ENCODE results near the gene MTO1.
"Not testable (repeated sequence)": the region's sequence is repeated elsewhere in the genome, so short reads cannot be mapped to it uniquely, and the experiment has no call there.

The MTO1 gene

DNA sequence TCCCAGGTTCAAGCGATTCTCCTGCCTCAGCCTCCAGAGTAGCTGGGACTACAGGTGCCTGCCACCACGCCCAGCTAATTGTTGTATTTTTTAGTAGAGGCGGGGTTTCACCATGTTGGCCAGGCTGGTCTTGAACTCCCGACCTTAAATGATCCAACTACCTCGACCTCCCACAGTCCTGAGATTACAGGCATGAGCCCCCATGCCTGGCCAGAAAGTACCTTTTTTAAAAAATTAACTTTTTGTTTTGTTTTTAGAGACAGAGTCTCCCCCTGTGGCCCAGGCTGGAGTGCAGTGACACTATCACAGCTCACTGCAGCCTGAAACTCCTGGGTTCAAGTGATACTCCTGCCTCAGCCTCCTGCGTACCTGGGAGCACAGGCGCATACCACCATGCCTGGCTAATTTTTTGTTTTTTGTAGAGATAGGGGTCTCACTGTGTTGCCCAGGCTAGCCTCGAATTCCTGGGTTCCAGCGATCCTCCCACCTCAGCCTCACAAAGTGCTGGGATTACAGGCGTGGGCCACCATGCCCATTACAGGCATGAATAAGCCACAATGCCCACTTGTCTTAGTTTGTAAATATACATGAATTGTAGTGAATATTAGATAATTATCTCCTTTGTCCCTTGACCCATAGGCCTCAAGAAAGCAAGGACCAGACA lies 76.7 kb downstream of the MTO1 start:
- no peak overlapping the region for H3K4me3 ChIP-seq (ENCODE audit: low read depth, low read length)
- TF ChIP-seq, protein P1, sequence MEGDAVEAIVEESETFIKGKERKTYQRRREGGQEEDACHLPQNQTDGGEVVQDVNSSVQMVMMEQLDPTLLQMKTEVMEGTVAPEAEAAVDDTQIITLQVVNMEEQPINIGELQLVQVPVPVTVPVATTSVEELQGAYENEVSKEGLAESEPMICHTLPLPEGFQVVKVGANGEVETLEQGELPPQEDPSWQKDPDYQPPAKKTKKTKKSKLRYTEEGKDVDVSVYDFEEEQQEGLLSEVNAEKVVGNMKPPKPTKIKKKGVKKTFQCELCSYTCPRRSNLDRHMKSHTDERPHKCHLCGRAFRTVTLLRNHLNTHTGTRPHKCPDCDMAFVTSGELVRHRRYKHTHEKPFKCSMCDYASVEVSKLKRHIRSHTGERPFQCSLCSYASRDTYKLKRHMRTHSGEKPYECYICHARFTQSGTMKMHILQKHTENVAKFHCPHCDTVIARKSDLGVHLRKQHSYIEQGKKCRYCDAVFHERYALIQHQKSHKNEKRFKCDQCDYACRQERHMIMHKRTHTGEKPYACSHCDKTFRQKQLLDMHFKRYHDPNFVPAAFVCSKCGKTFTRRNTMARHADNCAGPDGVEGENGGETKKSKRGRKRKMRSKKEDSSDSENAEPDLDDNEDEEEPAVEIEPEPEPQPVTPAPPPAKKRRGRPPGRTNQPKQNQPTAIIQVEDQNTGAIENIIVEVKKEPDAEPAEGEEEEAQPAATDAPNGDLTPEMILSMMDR (IDR thresholded peaks at IDR 0.05; ENCODE audit: low read depth, low read length): no peak

DNA sequence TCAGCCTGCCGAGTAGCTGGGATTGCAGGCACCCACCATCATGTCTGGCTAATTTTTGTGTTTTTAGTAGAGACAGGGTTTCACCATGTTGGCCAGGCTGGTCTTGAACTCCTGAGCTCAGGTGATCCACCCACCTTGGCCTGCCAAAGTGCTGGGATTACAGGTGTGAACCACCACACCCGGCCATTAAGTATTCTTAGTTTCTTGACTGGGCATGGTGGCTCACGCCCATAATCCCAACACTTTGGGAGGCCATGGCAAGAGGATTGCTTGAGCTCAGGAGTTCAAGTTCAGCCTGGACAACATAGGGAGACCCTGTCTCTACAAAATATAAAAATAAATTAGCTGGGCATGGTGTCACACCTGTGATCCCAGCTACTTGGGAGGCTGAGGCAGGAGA lies 80.9 kb downstream of the MTO1 start:
- H3K4me3 ChIP-seq (ENCODE audit: low read depth, low read length): not testable (repeated sequence)

DNA sequence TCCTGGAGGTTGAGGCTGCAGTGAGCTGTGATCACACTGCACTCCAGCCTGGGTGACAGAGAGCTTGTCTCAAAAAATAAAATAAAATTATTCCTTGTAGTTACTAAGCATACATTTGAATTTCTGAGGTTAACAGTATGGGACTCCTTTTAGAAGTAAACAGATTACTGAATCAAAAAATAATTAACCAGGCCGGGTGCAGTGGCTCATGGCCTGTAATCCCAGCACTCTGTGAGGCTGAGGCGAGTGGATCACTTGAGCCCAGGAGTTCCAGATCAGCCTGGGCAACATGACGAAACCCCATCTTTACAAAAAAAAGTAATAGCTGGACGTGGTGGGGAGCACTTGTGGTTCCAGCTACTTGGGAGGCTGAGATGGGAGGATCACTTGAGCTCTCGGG lies 81.4 kb downstream of the MTO1 start:
- no peak overlapping the region for H3K4me3 ChIP-seq (ENCODE audit: low read depth, low read length)
- TF ChIP-seq, protein P1 (IDR thresholded peaks at IDR 0.05; ENCODE audit: low read depth, low read length): no peak

DNA sequence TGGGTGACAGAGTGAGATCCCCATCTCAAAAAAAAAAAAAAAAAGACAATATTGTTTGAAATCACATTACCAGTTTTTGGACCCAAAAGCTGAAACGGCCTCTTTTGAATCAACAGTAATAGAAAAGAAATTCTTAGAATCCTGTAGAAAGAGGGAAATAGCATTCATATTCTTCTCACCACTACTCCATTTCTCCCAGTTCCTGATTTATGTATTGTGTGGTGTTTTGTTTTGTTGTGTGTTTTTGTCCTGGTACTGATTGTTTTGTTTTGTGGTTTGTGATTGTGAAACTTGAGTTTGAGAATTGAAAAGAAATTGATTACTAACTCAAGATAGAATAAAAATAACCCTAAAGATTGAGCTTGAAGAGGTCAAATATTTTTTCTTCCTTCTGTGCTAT lies 85.5 kb downstream of the MTO1 start:
- H3K4me3 ChIP-seq (ENCODE audit: low read depth, low read length): no peak overlapping the region
- TF ChIP-seq, protein P1 (IDR thresholded peaks at IDR 0.05; ENCODE audit: low read depth, low read length): no peak

DNA sequence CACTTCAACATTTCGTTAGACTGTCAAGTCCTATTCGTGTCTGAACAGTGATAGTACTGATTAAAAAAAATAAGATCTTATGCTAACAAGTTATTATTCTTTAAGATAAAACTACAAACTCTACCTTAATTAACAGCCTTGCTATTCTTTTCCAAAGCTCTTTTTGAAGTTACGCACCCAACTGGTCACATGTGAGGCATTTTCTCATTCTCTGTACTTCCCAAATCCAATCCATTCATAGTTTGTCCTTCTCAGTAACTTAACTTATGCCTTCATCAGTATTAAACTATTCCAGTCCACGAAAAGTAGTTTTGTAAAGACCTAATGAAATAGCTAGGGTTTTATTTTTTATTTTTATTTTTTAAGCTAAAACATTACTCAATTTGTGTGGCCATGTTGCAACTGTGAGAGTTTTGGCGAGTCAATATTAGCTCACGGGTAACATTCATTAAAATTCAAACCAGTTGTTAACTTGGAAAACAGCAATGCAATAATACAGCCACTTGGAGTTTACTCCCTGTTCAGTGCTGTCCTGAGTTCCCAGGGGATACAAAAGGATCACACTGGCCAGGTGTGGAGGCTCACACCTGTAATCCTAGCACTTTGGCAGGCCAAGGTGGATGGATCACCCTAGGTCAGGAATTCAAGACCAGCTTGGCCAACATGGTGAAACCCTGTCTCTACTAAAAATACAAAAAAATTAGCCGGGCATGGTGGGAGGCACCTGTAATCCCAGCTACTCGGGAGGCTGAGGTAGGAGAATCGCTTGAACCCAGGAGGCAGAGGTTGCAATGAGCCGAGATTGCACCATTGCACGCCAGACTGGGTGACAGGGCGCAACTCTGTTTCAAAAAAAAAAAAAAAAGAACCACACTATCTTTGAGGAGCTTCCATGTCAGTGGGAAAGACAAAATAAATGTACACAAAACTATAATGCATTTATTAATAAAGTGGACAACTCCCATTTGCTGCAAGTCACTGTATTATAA lies 87.2 kb downstream of the MTO1 start:
- H3K4me3 ChIP-seq (ENCODE audit: low read depth, low read length): no peak overlapping the region
- TF ChIP-seq, protein P1 (IDR thresholded peaks at IDR 0.05; ENCODE audit: low read depth, low read length): no peak

DNA sequence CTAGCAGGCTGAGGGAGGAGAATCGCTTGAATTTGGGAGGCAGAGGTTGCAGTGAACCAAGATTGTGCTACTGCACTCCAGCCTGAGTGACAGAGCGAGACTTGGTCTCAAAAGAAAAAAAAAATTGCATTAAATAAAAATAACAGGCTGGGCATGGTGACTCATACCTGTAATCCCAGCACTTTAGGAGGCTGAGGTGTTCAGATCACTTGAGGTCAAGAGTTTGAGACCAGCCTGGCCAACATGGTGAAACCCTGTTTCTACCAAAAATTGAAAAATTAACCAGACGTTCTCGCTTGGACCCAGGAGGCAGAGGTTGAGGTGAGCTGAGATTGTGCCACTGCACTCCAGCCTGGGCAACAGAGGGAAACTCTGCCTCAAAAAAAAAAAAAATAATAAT lies 89.6 kb downstream of the MTO1 start:
- H3K4me3 ChIP-seq (ENCODE audit: low read depth, low read length): not testable (repeated sequence)

DNA sequence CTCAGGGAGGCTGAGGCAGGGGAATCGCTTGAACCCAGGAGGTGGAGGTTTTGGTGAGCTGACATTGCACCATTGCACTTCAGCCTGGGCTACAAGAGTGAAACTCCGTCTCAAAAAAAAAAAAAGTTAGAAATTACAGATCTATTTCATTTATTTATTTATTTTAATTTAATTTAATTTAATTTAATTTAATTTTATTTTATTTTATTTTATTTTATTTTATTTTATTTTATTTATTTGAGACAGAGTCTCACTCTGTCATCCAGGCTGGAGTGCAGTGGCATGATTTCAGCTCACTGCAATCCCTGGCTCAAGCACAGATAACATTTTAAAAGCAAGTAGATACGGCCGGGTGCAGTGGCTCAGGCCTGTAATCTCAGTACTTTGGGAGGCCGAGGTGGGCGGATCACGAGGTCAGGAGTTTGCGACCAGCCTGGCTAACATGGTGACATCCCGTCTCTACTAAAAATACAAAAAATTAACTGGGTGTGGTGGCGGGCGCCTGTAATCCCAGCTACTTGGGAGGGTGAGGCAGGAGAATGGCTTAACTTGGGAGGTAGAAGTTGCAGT lies 93.9 kb downstream of the MTO1 start:
- not testable (repeated sequence) for H3K4me3 ChIP-seq (ENCODE audit: low read depth, low read length)

DNA sequence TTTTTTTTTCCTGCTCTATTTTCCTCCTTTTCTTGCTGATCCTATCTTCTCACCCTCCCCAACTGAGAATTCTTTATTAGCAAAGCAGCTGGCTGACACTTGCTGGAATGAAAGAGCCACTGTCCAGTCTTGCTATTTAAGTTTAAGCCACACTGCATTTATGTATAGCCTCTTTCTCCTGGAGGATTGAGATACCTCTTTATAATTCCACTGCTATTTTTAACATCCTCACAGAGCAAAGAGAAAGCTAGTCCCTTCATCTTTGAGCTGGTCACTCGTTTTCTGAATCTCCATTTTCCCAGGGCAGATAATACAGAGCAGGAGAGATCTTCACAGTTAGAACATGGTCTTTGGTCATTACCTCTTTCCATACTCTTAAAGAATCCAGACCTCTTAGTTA lies 95.3 kb downstream of the MTO1 start:
- TF ChIP-seq, protein P1 (IDR thresholded peaks at IDR 0.05; ENCODE audit: low read depth, low read length): no peak
- H3K4me3 ChIP-seq (ENCODE audit: low read depth, low read length): no peak overlapping the region

Measured in WI38 (cell line).